HG03097 (cell line): ENCODE measurements around the gene ANKRD33.

ENCODE experiments used
- ATAC-seq: cut with Tn5 transposase; IDR thresholded peaks from one replicate; pipeline ENCODE4 v1.9.1; 2021; ENCODE audit not compliant: unreplicated experiment, low FRiP score

Gene ANKRD33

GRCh38 chr12:51860986-51861385, 26.9 kb upstream of the ANKRD33 start:
- no peak for ATAC-seq

- ATAC-seq: no peak
These were observed 25.0 kb upstream of the ANKRD33 start for GRCh38 chr12:51862947-51863346.

- no peak for ATAC-seq
These were observed 24.5 kb upstream of the ANKRD33 start for GRCh38 chr12:51863363-51863932.

- ATAC-seq: no peak
These were observed 23.7 kb upstream of the ANKRD33 start for GRCh38 chr12:51863933-51864832.

GRCh38 chr12:51864833-51865670, 22.9 kb upstream of the ANKRD33 start:
- no peak for ATAC-seq

GRCh38 chr12:51865757-51866270, 22.1 kb upstream of the ANKRD33 start:
- no peak for ATAC-seq

- ATAC-seq: no peak
These were observed 21.6 kb upstream of the ANKRD33 start for GRCh38 chr12:51866324-51866723.

GRCh38 chr12:51866762-51867161, 21.1 kb upstream of the ANKRD33 start:
- ATAC-seq: no peak

- no peak for ATAC-seq
These were observed 20.5 kb upstream of the ANKRD33 start for GRCh38 chr12:51867371-51867770.

- no peak for ATAC-seq
These were observed 20.0 kb upstream of the ANKRD33 start for GRCh38 chr12:51867796-51868428.

- no peak for ATAC-seq
These were observed 18.9 kb upstream of the ANKRD33 start for GRCh38 chr12:51868821-51869495.

GRCh38 chr12:51869496-51869865, 18.4 kb upstream of the ANKRD33 start:
- ATAC-seq: no peak

GRCh38 chr12:51869931-51870330, 18.0 kb upstream of the ANKRD33 start:
- ATAC-seq: no peak

GRCh38 chr12:51870504-51870903, 17.4 kb upstream of the ANKRD33 start:
- no peak for ATAC-seq

GRCh38 chr12:51871126-51871525, 16.8 kb upstream of the ANKRD33 start:
- no peak for ATAC-seq

- ATAC-seq: no peak
These were observed 15.8 kb upstream of the ANKRD33 start for GRCh38 chr12:51871918-51872688.

- no peak for ATAC-seq
These were observed 15.3 kb upstream of the ANKRD33 start for GRCh38 chr12:51872689-51872981.

GRCh38 chr12:51873251-51873994, 14.5 kb upstream of the ANKRD33 start:
- no peak for ATAC-seq

GRCh38 chr12:51874000-51874399, 13.9 kb upstream of the ANKRD33 start:
- ATAC-seq: no peak
